Ovary (tissue), 9 donors: ENCODE results near the gene LRRC52. TPM values are rescaled to one million over a fixed set of nuclear protein-coding genes. Genes with fewer than 3 reads are reported as not detected.

Source experiments
- DNase-seq, 5 donors: peaks; one replicate each; pipeline ENCODE4 v3.0.0-alpha.2; 2019 to 2020
- H3K27ac ChIP-seq, 2 donors: fragments of 200-600 bp; one replicate each; pipeline versions ENCODE4 v1.5.1 to v1.8.0; 2019 to 2022
- H3K27me3 ChIP-seq: fragments of 200-600 bp; one replicate; pipeline ENCODE4 v1.8.0; 2022
- H3K36me3 ChIP-seq: fragments of 200-600 bp; sonication (generic); one replicate; pipeline ENCODE4 v1.5.1; 2019
- H3K4me1 ChIP-seq: one replicate; pipeline ENCODE4 v1.8.1; 2013; ENCODE audit warnings: mild to moderate bottlenecking, moderate library complexity; ENCODE audit not compliant: insufficient read depth
- H3K4me3 ChIP-seq: fragments of 200-600 bp; sonication (generic); one replicate; pipeline ENCODE4 v1.5.1; 2017
- H3K9me3 ChIP-seq, 2 donors: fragments of 200-600 bp in 1 of 2; sonication (generic) in 1 of 2; one replicate each; pipeline versions ENCODE4 v1.5.1 to v1.8.1; 2013 to 2019; ENCODE audit warnings: mild to moderate bottlenecking in 1 of 2, moderate library complexity in 1 of 2
- EP300 ChIP-seq: sonication (generic); formaldehyde crosslinking; IDR thresholded peaks from one replicate; pipeline ENCODE4 v1.6.1; 2017; ENCODE audit warnings: antibody characterized with exemption
- POLR2A ChIP-seq: fragments of 450-650 bp; IDR thresholded peaks from one replicate; pipeline ENCODE4 v1.6.1; 2017; ENCODE audit warnings: antibody characterized with exemption, mild to moderate bottlenecking, moderate library complexity
- WGBS, 3 donors: extraction: QIAGEN DNeasy Blood & Tissue Kit in 1 of 3; methylation state at CpG; one replicate each; pipeline versions ENCODE4 v1.1.5 to v1.1.7; 2013 to 2017; 5-methylcytosine and 5-hydroxymethylcytosine counted together
- intact Hi-C, 4 donors: fragments of 100-400 bp; cut with DNase I; formaldehyde crosslinking; loops; one replicate each; pipeline versions ENCODE4 v1.11.0 to v1.15.1; 2022 to 2023
- polyA plus RNA-seq, 2 donors: library from polyadenylated mRNA; stranded (reverse); fragments of 200-250 nt in 1 of 2; fragments of 350-450 nt in 1 of 2; fragmentation: Illumina TruSeq in 1 of 2; extraction: RNeasy Lipid Tissue Mini Kit (QIAGEN cat#74804) in 1 of 2; gene quantifications; one replicate each; pipeline ENCODE4 v1.2.3, GENCODE V29; 2013 to 2014
- total RNA-seq, 7 donors: library from RNA; depleted of rRNA in 2 of 7; stranded (reverse); fragments of >200 nt in 2 of 7; fragmentation: NEBNext Ultra II Directional in 3 of 7; extraction: Animal tissue kit (Norgen Biotek cat#: 25700) in 3 of 7; gene quantifications; one replicate each; pipeline versions ENCODE4 v1.1.0 to v1.2.4, GENCODE V29; 2016 to 2023
- TF ChIP-seq, protein P1 (sequence below), 3 donors: fragments of 450-650 bp in 2 of 3; fragments of 200-600 bp in 1 of 3; IDR thresholded peaks; one replicate each; pipeline versions ENCODE4 v1.5.1 to v1.8.0; 2016 to 2022; ENCODE audit warnings: antibody characterized with exemption in 3 of 3, mild to moderate bottlenecking in 1 of 3
- donor health status: DM: no; HTN: no; CAD: no; lungs with moderate emphysema.
- donor health status: DM: no; HTN: no; CAD: no.
- donor health status: Bipolar disorder and iron deficiency.
- donor health status: DM: yes; HTN: yes; CAD: no.
- donor health status: DM: no; HTN: no; CAD: no.
- donor health status: DM: yes; HTN: yes; CAD: no.

LRRC52 gene
- total and polyA plus RNA-seq, 9 donors: not detected

DNA sequence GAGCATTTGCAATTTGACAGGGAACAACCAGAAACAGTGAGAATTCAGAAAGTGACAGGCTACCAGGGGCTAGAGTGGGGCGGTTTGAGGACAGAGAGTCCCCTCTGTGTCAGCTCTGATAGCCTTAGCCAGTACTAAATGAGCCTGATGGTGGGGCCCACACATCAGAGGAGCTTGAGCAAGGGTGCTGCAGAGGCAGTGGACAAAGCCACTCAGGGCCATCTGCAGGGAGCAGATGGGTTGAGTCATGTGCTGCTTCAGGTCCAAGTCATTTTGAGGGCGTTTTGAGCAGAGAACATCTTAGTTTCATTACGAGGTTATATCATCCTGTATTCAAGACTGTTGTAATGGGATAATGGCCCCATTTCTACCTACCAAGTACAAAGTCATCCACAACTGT lies 7.7 kb downstream of the LRRC52 start:
- Histone ChIP-seq H3K4me3 (no peak overlapping the region), H3K27ac (no peak overlapping the region), H3K27me3 (no peaks in the 10 kb centered on the region), H3K36me3 (no peaks in the 10 kb centered on the region), H3K9me3 (no peaks in the 10 kb centered on the region), H3K4me1 (no peaks in the 10 kb centered on the region)
- no peak for TF ChIP-seq POLR2A
- no peak for TF ChIP-seq EP300
- TF ChIP-seq, protein P1, sequence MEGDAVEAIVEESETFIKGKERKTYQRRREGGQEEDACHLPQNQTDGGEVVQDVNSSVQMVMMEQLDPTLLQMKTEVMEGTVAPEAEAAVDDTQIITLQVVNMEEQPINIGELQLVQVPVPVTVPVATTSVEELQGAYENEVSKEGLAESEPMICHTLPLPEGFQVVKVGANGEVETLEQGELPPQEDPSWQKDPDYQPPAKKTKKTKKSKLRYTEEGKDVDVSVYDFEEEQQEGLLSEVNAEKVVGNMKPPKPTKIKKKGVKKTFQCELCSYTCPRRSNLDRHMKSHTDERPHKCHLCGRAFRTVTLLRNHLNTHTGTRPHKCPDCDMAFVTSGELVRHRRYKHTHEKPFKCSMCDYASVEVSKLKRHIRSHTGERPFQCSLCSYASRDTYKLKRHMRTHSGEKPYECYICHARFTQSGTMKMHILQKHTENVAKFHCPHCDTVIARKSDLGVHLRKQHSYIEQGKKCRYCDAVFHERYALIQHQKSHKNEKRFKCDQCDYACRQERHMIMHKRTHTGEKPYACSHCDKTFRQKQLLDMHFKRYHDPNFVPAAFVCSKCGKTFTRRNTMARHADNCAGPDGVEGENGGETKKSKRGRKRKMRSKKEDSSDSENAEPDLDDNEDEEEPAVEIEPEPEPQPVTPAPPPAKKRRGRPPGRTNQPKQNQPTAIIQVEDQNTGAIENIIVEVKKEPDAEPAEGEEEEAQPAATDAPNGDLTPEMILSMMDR (IDR thresholded peaks at IDR 0.05): no peak
- DNase-seq: no peak
- WGBS, 3 donors: 74 to 82% (median 76%) methylated on average over 3 of the region's 3 CpGs
- intact Hi-C loops: no loop called here

DNA sequence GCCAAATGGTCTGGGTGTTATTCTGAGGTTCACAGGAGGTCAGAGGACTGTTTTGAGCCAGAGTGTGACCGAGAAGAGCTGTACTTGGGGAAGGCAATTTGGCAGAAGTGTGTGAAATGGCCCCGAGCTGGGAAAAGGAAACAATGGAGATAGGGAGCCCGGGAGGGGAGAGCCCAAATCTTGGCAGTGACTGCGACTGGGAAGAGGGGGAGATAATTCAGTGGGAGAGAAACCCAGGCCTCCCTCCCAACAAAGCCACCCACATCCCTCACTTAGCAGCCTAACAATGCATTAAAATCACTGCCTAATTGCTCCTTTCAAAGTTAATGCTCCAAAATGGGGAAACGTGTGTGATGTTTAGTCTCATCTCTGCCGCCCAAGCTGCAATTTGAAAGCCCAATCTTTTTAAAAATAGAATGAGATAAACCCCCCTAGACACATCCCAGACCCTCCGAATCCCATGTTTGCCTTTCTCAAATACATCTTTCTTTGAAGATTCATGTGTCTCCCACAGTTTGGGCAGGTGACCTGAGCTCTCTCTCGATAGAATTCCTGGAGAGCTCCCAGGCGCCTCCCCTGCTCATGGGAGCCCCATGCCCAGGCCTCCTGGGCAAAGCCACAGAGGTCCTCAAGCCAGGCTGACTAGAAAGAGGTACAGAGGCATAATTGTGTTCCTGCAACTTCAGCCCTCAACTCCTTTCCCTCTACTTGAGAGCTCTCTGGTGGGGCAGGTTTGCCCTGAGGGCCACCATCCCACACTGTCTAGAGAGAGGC lies 17.3 kb downstream of the LRRC52 start:
- Histone ChIP-seq H3K27me3 (no peaks in the 10 kb centered on the region), H3K4me3 (no peak overlapping the region), H3K27ac (no peak overlapping the region), H3K9me3 (no peaks in the 10 kb centered on the region), H3K4me1 (peaks cover 6% of the 10 kb centered on the region), H3K36me3 (no peaks in the 10 kb centered on the region)
- 12 to 16% (median 14%) methylated on average over 9 of the region's 9 CpGs for WGBS, 3 donors
- TF ChIP-seq, protein P1 (IDR thresholded peaks at IDR 0.05): no peak
- TF ChIP-seq EP300 (no peak), POLR2A (no peak)
- intact Hi-C loops: no loop called here
- DNase-seq: peak in 3 of 5 donors; percentile 30 to 49 (median 36)

DNA sequence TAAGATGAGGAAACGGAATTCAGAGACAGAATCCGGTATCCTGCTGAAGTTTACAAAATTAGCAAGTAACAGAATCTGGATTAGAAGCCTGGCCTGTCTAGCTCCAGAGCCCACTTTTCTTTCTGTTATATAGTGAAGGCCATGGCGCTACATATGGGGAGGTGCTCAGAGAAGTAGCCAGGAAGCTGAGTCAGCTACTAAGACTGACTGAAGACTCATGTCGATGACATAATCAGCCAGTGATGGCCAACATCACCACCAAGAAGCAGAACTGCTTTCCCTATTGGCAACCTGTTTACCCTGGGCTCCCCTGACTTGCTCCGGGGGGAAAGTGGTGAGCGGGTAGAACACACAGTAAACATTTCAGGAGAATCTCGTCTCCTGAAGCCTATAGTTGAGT lies 18.8 kb downstream of the LRRC52 start:
- TF ChIP-seq POLR2A (no peak), EP300 (no peak)
- TF ChIP-seq, protein P1 (IDR thresholded peaks at IDR 0.05): no peak
- intact Hi-C loops: no loop called here
- H3K27me3 ChIP-seq: no peaks in the 10 kb centered on the region

DNA sequence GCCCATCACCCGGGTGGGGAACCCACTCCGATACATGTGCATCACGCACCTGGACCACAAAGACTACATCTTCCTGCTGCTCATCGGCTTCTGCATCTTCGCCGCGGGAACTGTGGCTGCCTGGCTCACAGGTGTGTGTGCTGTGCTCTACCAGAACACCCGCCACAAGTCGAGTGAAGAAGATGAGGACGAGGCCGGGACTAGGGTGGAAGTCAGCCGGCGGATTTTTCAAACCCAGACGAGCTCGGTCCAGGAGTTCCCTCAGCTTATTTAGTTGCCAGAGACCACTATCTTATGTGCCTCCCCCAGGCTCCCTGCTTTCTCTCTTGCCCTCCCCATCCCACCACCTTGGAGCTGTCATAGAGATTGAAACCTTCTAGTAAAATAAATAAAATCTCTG lies 19.8 kb downstream of the LRRC52 start:
- intact Hi-C loops: no loop called here
- TF ChIP-seq POLR2A (no peak), EP300 (no peak)
- TF ChIP-seq, protein P1 (IDR thresholded peaks at IDR 0.05): no peak
- Histone ChIP-seq H3K27ac (no peak overlapping the region), H3K9me3 (no peaks in the 10 kb centered on the region), H3K4me1 (peaks cover 6% of the 10 kb centered on the region), H3K27me3 (no peaks in the 10 kb centered on the region), H3K36me3 (no peaks in the 10 kb centered on the region), H3K4me3 (no peak overlapping the region)
- WGBS, 3 donors: 93 to 94% (median 93%) methylated on average over 15 of the region's 15 CpGs
- DNase-seq: no peak

More for the DNA sequence above, 18.8 kb downstream of the LRRC52 start:
- WGBS, 3 donors: 86 to 96% (median 94%) methylated on average over 7 of the region's 7 CpGs
- H3K4me3 ChIP-seq: no peak overlapping the region
- no peaks in the 10 kb centered on the region for H3K36me3 ChIP-seq
- no peak overlapping the region for H3K27ac ChIP-seq
- DNase-seq: no peak
- H3K4me1 ChIP-seq: peaks cover 6% of the 10 kb centered on the region
- H3K9me3 ChIP-seq: no peaks in the 10 kb centered on the region
